GM23338 (cell line): ENCODE results near the gene UNC93A. TPM values are rescaled to one million over a fixed set of nuclear protein-coding genes. Genes with fewer than 3 reads are reported as not detected.

Source experiments
- ATAC-seq: fragments of 200-7000 bp; cut with Tn5 transposase; 3 replicates; pipeline ENCODE4 v1.9.1; 2020
- DNase-seq: peaks from one replicate; pipeline ENCODE4 v3.0.0-alpha.2; 2015; ENCODE audit warnings: low spot score
- H2AFZ ChIP-seq: fragments of 200-600 bp; sonication (generic); 2 replicates; pipeline ENCODE4 v1.8.0; 2016; ENCODE audit warnings: antibody characterized with exemption, mild to moderate bottlenecking, moderate library complexity
- H3F3A ChIP-seq: fragments of 200-600 bp; sonication (generic); replicated peaks from 2 replicates; pipeline ENCODE4 v1.8.0; 2017; ENCODE audit warnings: antibody characterized with exemption, mixed run types, low read depth
- H3K27ac ChIP-seq: fragments of 200-600 bp; sonication (generic); 2 replicates; pipeline ENCODE4 v1.6.1; 2016; ENCODE audit warnings: low read depth
- H3K27me3 ChIP-seq: fragments of 200-600 bp; sonication (generic); 2 replicates; pipeline ENCODE4 v1.8.0; 2016; ENCODE audit warnings: mild to moderate bottlenecking, mixed run types, moderate library complexity; ENCODE audit not compliant: insufficient read depth
- H3K36me3 ChIP-seq: fragments of 200-600 bp; sonication (generic); 2 replicates; pipeline ENCODE4 v1.8.0; 2016; ENCODE audit warnings: mild to moderate bottlenecking; ENCODE audit not compliant: insufficient read depth
- H3K4me1 ChIP-seq: fragments of 200-600 bp; sonication (generic); 2 replicates; pipeline ENCODE4 v1.8.0; 2016; ENCODE audit warnings: mild to moderate bottlenecking, moderate library complexity; ENCODE audit not compliant: insufficient read depth
- H3K4me2 ChIP-seq: fragments of 200-600 bp; sonication (generic); 2 replicates; pipeline ENCODE4 v1.7.1; 2017; ENCODE audit warnings: mixed run types
- H3K4me3 ChIP-seq: fragments of 200-600 bp; sonication (generic); 2 replicates; pipeline ENCODE4 v1.6.1; 2016; ENCODE audit warnings: mixed run types
- H3K79me2 ChIP-seq: fragments of 200-600 bp; sonication (generic); replicated peaks from 2 replicates; pipeline ENCODE4 v1.8.0; 2017; ENCODE audit warnings: mild to moderate bottlenecking; ENCODE audit not compliant: insufficient read depth
- H3K9me2 ChIP-seq: fragments of 200-600 bp; sonication (generic); 2 replicates; pipeline ENCODE4 v1.8.0; 2017; ENCODE audit not compliant: insufficient read depth
- H4K20me1 ChIP-seq: fragments of 200-600 bp; sonication (generic); replicated peaks from 2 replicates; pipeline ENCODE4 v1.8.0; 2017; ENCODE audit warnings: mild to moderate bottlenecking; ENCODE audit not compliant: insufficient read depth
- H3K27ac Mint-ChIP-seq: 2 replicates; pipeline ENCODE4 v1.8.0; 2020; ENCODE audit warnings: inconsistent platforms, mild to moderate bottlenecking, moderate library complexity, mixed read lengths
- H3K27me3 Mint-ChIP-seq: 3 replicates; pipeline ENCODE4 v1.8.0; 2022; ENCODE audit warnings: low read depth, mild to moderate bottlenecking, moderate library complexity, mixed read lengths, inconsistent platforms; ENCODE audit not compliant: insufficient read depth, poor library complexity
- H3K36me3 Mint-ChIP-seq: 3 replicates; pipeline ENCODE4 v1.8.0; 2021; ENCODE audit warnings: low read depth, mild to moderate bottlenecking, inconsistent platforms, moderate library complexity, mixed read lengths
- H3K4me1 Mint-ChIP-seq: 3 replicates; pipeline ENCODE4 v1.8.0; 2020; ENCODE audit warnings: mild to moderate bottlenecking, inconsistent platforms, mixed read lengths
- H3K4me3 Mint-ChIP-seq: 3 replicates; pipeline ENCODE4 v1.8.0; 2021; ENCODE audit warnings: moderate library complexity, mild to moderate bottlenecking, inconsistent platforms, mixed read lengths
- H3K9me3 Mint-ChIP-seq: 3 replicates; pipeline ENCODE4 v1.8.0; 2020; ENCODE audit warnings: moderate library complexity, mild to moderate bottlenecking, inconsistent platforms, mixed read lengths
- CREB1 ChIP-seq: fragments of 250-450 bp; sonication (Bioruptor Pico); IDR thresholded peaks from 2 replicates; pipeline ENCODE4 v1.5.0; 2020; ENCODE audit warnings: low read depth, mild to moderate bottlenecking, moderate library complexity
- EZH2 ChIP-seq: fragments of 200-600 bp; sonication (generic); IDR thresholded peaks from one replicate; pipeline ENCODE4 v1.8.0; 2017; ENCODE audit warnings: antibody characterized with exemption, mild to moderate bottlenecking, low read depth; ENCODE audit not compliant: unreplicated experiment
- EZH2phosphoT487 ChIP-seq: fragments of 200-600 bp; sonication (generic); IDR thresholded peaks from one replicate; pipeline ENCODE4 v1.8.1; 2018; ENCODE audit warnings: antibody characterized with exemption; ENCODE audit not compliant: unreplicated experiment
- JUNB ChIP-seq: IDR thresholded peaks from one replicate; pipeline ENCODE4 v1.6.1; 2016; ENCODE audit warnings: antibody characterized with exemption; ENCODE audit not compliant: unreplicated experiment
- NANOG ChIP-seq: IDR thresholded peaks from 2 replicates; pipeline ENCODE4 v1.6.1; 2016; ENCODE audit warnings: antibody characterized with exemption, borderline replicate concordance
- POLR2AphosphoS5 ChIP-seq: IDR thresholded peaks from 2 replicates; pipeline ENCODE4 v1.6.1; 2016; ENCODE audit warnings: antibody characterized with exemption, low read depth
- STAT1 ChIP-seq: IDR thresholded peaks from one replicate; pipeline ENCODE4 v1.6.1; 2016; ENCODE audit warnings: antibody characterized with exemption; ENCODE audit not compliant: unreplicated experiment
- ZNF114 ChIP-seq: fragments of 250-450 bp; sonication (Bioruptor Pico); IDR thresholded peaks from 2 replicates; pipeline ENCODE4 v1.5.0; 2020; ENCODE audit warnings: mild to moderate bottlenecking, moderate library complexity
- ZNF331 ChIP-seq: fragments of 250-450 bp; sonication (Bioruptor Pico); IDR thresholded peaks from 2 replicates; pipeline ENCODE4 v1.5.0; 2020; ENCODE audit warnings: low read depth, mild to moderate bottlenecking, moderate library complexity
- polyA plus RNA-seq: library from polyadenylated mRNA; unstranded; fragments of >200 nt; fragmentation: Nextera tagmentation; extraction: Ambion mirVana; gene quantifications from 2 replicates; pipeline ENCODE4 v1.2.1, GENCODE V29; 2016
- total RNA-seq: library from RNA; depleted of rRNA; stranded (reverse); fragments of >200 nt; shearing (Covaris generic); gene quantifications from 2 replicates; pipeline ENCODE4 v1.2.3, GENCODE V29; 2014
- TF ChIP-seq, protein P1 (sequence below): fragments of 250-450 bp; sonication (Bioruptor Pico); IDR thresholded peaks from 2 replicates; pipeline ENCODE4 v1.5.0; 2020; ENCODE audit warnings: mild to moderate bottlenecking, moderate library complexity
- TF ChIP-seq, protein P2 (sequence below): IDR thresholded peaks from one replicate; pipeline ENCODE4 v1.6.1; 2018; ENCODE audit warnings: antibody characterized with exemption; ENCODE audit not compliant: unreplicated experiment
- TF ChIP-seq, protein P3 (sequence below): IDR thresholded peaks from 2 replicates; pipeline ENCODE4 v1.6.1; 2016; ENCODE audit warnings: antibody characterized with exemption
- TF ChIP-seq, protein P4 (sequence below), 2 experiments: fragments of 200-600 bp in 1 of 2; sonication (generic) in 1 of 2; conservative IDR thresholded peaks; 2 replicates each; pipeline versions ENCODE4 v1.5.1 to v1.6.1; 2016 to 2017; ENCODE audit warnings: antibody characterized with exemption in 2 of 2, low read depth in 2 of 2, mild to moderate bottlenecking in 2 of 2, moderate library complexity in 1 of 2

The UNC93A gene
- total and polyA plus RNA-seq, 2 experiments from 2014 or later: 0.18 to 0.28 TPM

DNA sequence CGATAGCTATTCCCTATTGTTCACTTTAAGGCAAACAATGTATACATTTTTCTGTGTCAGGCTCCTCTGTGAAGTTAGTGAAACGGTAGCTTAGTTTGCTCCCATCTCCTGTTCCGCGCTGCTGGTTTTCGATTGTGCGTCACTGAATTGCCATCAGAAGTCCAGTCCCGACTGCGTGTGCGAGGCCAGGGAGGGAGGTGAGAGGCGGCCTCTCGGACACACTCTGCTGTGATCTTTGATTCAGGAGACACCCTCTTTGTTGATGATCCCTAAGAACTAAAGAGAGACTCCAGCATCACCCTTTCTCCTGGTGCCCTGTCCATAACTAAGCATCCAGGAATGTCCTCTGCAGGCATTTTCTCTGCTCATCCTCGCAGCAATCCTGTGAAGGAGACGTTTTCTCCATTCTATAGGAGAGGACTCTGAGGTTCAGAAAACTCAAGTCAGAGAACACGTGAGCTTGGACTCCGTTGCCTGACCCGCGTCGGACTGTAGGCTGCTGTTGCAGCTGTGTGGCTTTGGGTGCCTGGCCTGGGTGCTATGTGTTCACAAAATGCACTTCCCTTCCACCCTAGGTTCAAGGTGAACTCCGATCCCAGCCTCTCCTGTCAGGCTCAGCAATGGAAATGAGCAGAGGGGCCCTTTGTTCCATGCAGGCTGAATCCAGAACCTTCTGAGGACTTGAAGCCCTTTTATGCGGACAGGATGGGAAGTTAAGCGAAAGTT, 24.1 kb upstream of the UNC93A start:
- H3K4me1 Mint-ChIP-seq: peaks cover 22% of the 10 kb centered on the region
- H3K9me2 ChIP-seq: peaks cover 8% of the 10 kb centered on the region; the same call in 1 of the 2 replicates
- H3K36me3 ChIP-seq: no peaks in the 10 kb centered on the region
- H3K36me3 Mint-ChIP-seq: peaks cover 8% of the 10 kb centered on the region
- peaks cover 12% of the 10 kb centered on the region; the same call in 2 of the 3 replicates for H3K9me3 Mint-ChIP-seq
- peaks cover 9% of the 10 kb centered on the region for H3K27me3 Mint-ChIP-seq
- no peak overlapping the region for H3K4me3 ChIP-seq
- no peak overlapping the region for H3K4me2 ChIP-seq
- H3F3A ChIP-seq: no peaks in the 10 kb centered on the region
- H2AFZ ChIP-seq: 0 out of 2 replicates have a peak overlapping the region, but pooled peaks have one; percentile 69
- DNase-seq: no peak
- H3K27ac Mint-ChIP-seq: no peak overlapping the region
- H3K79me2 ChIP-seq: no peaks in the 10 kb centered on the region
- H3K4me3 Mint-ChIP-seq: no peak overlapping the region
- H3K27me3 ChIP-seq: no peaks in the 10 kb centered on the region
- ATAC-seq: no peak; the same call in 2 of the 3 replicates
- no peak overlapping the region for H3K27ac ChIP-seq
- H4K20me1 ChIP-seq: no peaks in the 10 kb centered on the region
- TF ChIP-seq ZNF331 (CRISPR knock-in tag): no peak
- no peak for TF ChIP-seq EZH2
- TF ChIP-seq, protein P1, sequence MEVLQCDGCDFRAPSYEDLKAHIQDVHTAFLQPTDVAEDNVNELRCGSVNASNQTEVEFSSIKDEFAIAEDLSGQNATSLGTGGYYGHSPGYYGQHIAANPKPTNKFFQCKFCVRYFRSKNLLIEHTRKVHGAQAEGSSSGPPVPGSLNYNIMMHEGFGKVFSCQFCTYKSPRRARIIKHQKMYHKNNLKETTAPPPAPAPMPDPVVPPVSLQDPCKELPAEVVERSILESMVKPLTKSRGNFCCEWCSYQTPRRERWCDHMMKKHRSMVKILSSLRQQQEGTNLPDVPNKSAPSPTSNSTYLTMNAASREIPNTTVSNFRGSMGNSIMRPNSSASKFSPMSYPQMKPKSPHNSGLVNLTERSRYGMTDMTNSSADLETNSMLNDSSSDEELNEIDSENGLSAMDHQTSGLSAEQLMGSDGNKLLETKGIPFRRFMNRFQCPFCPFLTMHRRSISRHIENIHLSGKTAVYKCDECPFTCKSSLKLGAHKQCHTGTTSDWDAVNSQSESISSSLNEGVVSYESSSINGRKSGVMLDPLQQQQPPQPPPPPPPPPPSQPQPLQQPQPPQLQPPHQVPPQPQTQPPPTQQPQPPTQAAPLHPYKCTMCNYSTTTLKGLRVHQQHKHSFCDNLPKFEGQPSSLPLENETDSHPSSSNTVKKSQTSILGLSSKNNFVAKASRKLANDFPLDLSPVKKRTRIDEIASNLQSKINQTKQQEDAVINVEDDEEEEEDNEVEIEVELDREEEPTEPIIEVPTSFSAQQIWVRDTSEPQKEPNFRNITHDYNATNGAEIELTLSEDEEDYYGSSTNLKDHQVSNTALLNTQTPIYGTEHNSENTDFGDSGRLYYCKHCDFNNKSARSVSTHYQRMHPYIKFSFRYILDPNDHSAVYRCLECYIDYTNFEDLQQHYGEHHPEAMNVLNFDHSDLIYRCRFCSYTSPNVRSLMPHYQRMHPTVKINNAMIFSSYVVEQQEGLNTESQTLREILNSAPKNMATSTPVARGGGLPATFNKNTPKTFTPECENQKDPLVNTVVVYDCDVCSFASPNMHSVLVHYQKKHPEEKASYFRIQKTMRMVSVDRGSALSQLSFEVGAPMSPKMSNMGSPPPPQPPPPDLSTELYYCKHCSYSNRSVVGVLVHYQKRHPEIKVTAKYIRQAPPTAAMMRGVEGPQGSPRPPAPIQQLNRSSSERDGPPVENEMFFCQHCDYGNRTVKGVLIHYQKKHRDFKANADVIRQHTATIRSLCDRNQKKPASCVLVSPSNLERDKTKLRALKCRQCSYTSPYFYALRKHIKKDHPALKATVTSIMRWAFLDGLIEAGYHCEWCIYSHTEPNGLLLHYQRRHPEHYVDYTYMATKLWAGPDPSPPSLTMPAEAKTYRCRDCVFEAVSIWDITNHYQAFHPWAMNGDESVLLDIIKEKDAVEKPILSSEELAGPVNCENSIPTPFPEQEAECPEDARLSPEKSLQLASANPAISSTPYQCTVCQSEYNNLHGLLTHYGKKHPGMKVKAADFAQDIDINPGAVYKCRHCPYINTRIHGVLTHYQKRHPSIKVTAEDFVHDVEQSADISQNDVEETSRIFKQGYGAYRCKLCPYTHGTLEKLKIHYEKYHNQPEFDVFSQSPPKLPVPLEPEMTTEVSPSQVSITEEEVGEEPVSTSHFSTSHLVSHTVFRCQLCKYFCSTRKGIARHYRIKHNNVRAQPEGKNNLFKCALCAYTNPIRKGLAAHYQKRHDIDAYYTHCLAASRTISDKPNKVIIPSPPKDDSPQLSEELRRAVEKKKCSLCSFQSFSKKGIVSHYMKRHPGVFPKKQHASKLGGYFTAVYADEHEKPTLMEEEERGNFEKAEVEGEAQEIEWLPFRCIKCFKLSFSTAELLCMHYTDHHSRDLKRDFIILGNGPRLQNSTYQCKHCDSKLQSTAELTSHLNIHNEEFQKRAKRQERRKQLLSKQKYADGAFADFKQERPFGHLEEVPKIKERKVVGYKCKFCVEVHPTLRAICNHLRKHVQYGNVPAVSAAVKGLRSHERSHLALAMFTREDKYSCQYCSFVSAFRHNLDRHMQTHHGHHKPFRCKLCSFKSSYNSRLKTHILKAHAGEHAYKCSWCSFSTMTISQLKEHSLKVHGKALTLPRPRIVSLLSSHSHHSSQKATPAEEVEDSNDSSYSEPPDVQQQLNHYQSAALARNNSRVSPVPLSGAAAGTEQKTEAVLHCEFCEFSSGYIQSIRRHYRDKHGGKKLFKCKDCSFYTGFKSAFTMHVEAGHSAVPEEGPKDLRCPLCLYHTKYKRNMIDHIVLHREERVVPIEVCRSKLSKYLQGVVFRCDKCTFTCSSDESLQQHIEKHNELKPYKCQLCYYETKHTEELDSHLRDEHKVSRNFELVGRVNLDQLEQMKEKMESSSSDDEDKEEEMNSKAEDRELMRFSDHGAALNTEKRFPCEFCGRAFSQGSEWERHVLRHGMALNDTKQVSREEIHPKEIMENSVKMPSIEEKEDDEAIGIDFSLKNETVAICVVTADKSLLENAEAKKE (CRISPR knock-in tag): no peak
- TF ChIP-seq, protein P2, sequence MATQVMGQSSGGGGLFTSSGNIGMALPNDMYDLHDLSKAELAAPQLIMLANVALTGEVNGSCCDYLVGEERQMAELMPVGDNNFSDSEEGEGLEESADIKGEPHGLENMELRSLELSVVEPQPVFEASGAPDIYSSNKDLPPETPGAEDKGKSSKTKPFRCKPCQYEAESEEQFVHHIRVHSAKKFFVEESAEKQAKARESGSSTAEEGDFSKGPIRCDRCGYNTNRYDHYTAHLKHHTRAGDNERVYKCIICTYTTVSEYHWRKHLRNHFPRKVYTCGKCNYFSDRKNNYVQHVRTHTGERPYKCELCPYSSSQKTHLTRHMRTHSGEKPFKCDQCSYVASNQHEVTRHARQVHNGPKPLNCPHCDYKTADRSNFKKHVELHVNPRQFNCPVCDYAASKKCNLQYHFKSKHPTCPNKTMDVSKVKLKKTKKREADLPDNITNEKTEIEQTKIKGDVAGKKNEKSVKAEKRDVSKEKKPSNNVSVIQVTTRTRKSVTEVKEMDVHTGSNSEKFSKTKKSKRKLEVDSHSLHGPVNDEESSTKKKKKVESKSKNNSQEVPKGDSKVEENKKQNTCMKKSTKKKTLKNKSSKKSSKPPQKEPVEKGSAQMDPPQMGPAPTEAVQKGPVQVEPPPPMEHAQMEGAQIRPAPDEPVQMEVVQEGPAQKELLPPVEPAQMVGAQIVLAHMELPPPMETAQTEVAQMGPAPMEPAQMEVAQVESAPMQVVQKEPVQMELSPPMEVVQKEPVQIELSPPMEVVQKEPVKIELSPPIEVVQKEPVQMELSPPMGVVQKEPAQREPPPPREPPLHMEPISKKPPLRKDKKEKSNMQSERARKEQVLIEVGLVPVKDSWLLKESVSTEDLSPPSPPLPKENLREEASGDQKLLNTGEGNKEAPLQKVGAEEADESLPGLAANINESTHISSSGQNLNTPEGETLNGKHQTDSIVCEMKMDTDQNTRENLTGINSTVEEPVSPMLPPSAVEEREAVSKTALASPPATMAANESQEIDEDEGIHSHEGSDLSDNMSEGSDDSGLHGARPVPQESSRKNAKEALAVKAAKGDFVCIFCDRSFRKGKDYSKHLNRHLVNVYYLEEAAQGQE: no peak
- TF ChIP-seq, protein P3, sequence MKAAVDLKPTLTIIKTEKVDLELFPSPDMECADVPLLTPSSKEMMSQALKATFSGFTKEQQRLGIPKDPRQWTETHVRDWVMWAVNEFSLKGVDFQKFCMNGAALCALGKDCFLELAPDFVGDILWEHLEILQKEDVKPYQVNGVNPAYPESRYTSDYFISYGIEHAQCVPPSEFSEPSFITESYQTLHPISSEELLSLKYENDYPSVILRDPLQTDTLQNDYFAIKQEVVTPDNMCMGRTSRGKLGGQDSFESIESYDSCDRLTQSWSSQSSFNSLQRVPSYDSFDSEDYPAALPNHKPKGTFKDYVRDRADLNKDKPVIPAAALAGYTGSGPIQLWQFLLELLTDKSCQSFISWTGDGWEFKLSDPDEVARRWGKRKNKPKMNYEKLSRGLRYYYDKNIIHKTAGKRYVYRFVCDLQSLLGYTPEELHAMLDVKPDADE: no peak
- no peak for TF ChIP-seq EZH2phosphoT487
- TF ChIP-seq JUNB: no peak
- no peak for TF ChIP-seq NANOG
- no peak for TF ChIP-seq CREB1 (CRISPR knock-in tag)
- TF ChIP-seq ZNF114 (CRISPR knock-in tag): no peak
- TF ChIP-seq, protein P4, sequence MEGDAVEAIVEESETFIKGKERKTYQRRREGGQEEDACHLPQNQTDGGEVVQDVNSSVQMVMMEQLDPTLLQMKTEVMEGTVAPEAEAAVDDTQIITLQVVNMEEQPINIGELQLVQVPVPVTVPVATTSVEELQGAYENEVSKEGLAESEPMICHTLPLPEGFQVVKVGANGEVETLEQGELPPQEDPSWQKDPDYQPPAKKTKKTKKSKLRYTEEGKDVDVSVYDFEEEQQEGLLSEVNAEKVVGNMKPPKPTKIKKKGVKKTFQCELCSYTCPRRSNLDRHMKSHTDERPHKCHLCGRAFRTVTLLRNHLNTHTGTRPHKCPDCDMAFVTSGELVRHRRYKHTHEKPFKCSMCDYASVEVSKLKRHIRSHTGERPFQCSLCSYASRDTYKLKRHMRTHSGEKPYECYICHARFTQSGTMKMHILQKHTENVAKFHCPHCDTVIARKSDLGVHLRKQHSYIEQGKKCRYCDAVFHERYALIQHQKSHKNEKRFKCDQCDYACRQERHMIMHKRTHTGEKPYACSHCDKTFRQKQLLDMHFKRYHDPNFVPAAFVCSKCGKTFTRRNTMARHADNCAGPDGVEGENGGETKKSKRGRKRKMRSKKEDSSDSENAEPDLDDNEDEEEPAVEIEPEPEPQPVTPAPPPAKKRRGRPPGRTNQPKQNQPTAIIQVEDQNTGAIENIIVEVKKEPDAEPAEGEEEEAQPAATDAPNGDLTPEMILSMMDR (conservative IDR thresholded peaks at IDR 0.05; ENCODE audit: low read depth in 2 of 2): no peak
- no peak for TF ChIP-seq STAT1
- no peak for TF ChIP-seq POLR2AphosphoS5
- H3K4me1 ChIP-seq: no peaks in the 10 kb centered on the region
